ENCODE results near the gene SOAT2. TPM values are rescaled to one million over a fixed set of nuclear protein-coding genes. Genes with fewer than 3 reads are reported as not detected.

The SOAT2 gene
- polyA plus RNA-seq, 2 of the 4 experiments (the other 2 are of a cell fraction), result 0.09 to 0.14 TPM

GRCh38 chr12:53166837-53167236 is 63.6 kb downstream of the SOAT2 start (continued):
- TF ChIP-seq HES2 (IDR thresholded peaks at IDR 0.05), result no peak
- no peak for TF ChIP-seq PHF8 (IDR thresholded peaks at IDR 0.05; ENCODE audit: borderline replicate concordance, low read depth)
- no peak for TF ChIP-seq JUN (IDR thresholded peaks at IDR 0.05)
- no peak for TF ChIP-seq RAD21 (conservative IDR thresholded peaks at IDR 0.05 in 1 of 2, IDR thresholded peaks at IDR 0.05 in 1 of 2)
- no peak for TF ChIP-seq ATOH8 (CRISPR knock-in tag; IDR thresholded peaks at IDR 0.05; ENCODE audit: low read depth)
- no peak for TF ChIP-seq CTCF (IDR thresholded peaks at IDR 0.05)

- no peaks in the 10 kb centered on the region for H3K9me3 ChIP-seq
- no peak overlapping the region for H3K4me2 ChIP-seq
- POLR2A ChIA-PET, result interaction anchor here (2.6 kb wide), 1 partner anchor 11 kb away, joined by 13 read pairs; the partner anchor contains the start of genes CSAD and ZNF740
- peaks cover 50% of the 10 kb centered on the region for H3K4me1 ChIP-seq
- H3K27ac ChIP-seq, result peak overlapping the region in 1 of 2 experiments; percentile 79; a peak in 4 of 6 replicates
- no peak for TF ChIP-seq SMC3 (IDR thresholded peaks at IDR 0.05)
- TF ChIP-seq CBX8 (IDR thresholded peaks at IDR 0.05), result no peak
- TF ChIP-seq GATA3 (IDR thresholded peaks at IDR 0.05; ENCODE audit: borderline replicate concordance), result no peak
- no peak for TF ChIP-seq BHLHE40 (IDR thresholded peaks at IDR 0.05; ENCODE audit: low read depth, low read length)
- no peak for TF ChIP-seq HEYL (CRISPR knock-in tag; IDR thresholded peaks at IDR 0.05)
- no peak for TF ChIP-seq TFCP2L1 (CRISPR knock-in tag; IDR thresholded peaks at IDR 0.05)
- TF ChIP-seq RNF2 (IDR thresholded peaks at IDR 0.05; ENCODE audit: borderline replicate concordance, low read depth), result no peak
- no peak for TF ChIP-seq EP300 (IDR thresholded peaks at IDR 0.05)
- TF ChIP-seq POLR2A (IDR thresholded peaks at IDR 0.05; ENCODE audit: low read length), result no peak
- TF ChIP-seq FOXS1 (CRISPR knock-in tag; IDR thresholded peaks at IDR 0.05), result no peak
- no peak for TF ChIP-seq ZFP36 (IDR thresholded peaks at IDR 0.05; ENCODE audit: borderline replicate concordance, partially characterized antibody)
- TF ChIP-seq NPAS2 (CRISPR knock-in tag; IDR thresholded peaks at IDR 0.05; ENCODE audit: borderline replicate concordance), result no peak
- TF ChIP-seq HOXB13 (CRISPR knock-in tag; IDR thresholded peaks at IDR 0.05; ENCODE audit: low read depth), result no peak
- TF ChIP-seq ZC3H11A (IDR thresholded peaks at IDR 0.05), result no peak
- TF ChIP-seq CHD2 (IDR thresholded peaks at IDR 0.05; ENCODE audit: low read length, partially characterized antibody), result no peak
- TF ChIP-seq ZSCAN20 (CRISPR knock-in tag; IDR thresholded peaks at IDR 0.05), result no peak
- CTCF ChIA-PET, result interaction anchor here (0.6 to 36.2 kb wide), 4 partner anchors 8 to 111 kb away, joined by 3 to 646 read pairs (median 228); partner anchors contain the start of gene ITGB7
- FAIRE-seq, result no peak
- ATAC-seq, result no peak
- H3K4me3 ChIP-seq, result no peak overlapping the region
- WGBS (ENCODE audit: missing lambda C conversion rate), result 89% methylated on average over 7 of the region's 7 CpGs
- DNase-seq (ENCODE audit: low read depth in 1 of 2, low spot score in 1 of 2), result no peak
Observed at GRCh38 chr12:53169644-53170043, 66.4 kb downstream of the SOAT2 start.

- H3K4me3 ChIP-seq, result no peak overlapping the region
- TF ChIP-seq ESRRA (IDR thresholded peaks at IDR 0.05; ENCODE audit: borderline replicate concordance, low read length) (no peak), JUN (IDR thresholded peaks at IDR 0.05) (no peak), ZFP36 (IDR thresholded peaks at IDR 0.05; ENCODE audit: borderline replicate concordance, partially characterized antibody) (no peak), BHLHE40 (IDR thresholded peaks at IDR 0.05; ENCODE audit: low read depth, low read length) (no peak), NPAS2 (CRISPR knock-in tag; IDR thresholded peaks at IDR 0.05; ENCODE audit: borderline replicate concordance) (no peak), HES2 (IDR thresholded peaks at IDR 0.05) (no peak), ZC3H11A (IDR thresholded peaks at IDR 0.05) (no peak), EP300 (IDR thresholded peaks at IDR 0.05) (no peak), USF2 (IDR thresholded peaks at IDR 0.05) (no peak), NR3C1 (IDR thresholded peaks at IDR 0.05) (no peak), CBX2 (IDR thresholded peaks at IDR 0.05; ENCODE audit: borderline replicate concordance, low read depth) (no peak), E2F6 (IDR thresholded peaks at IDR 0.05; ENCODE audit: borderline replicate concordance, low read depth) (no peak), BCL3 (IDR thresholded peaks at IDR 0.05) (no peak), EHMT2 (IDR thresholded peaks at IDR 0.05; ENCODE audit: low read depth) (no peak), POLR2AphosphoS2 (conservative IDR thresholded peaks at IDR 0.05; ENCODE audit: low read length) (no peak)
Observed at GRCh38 chr12:53170215-53170614, 66.9 kb downstream of the SOAT2 start.

More at GRCh38 chr12:53170215-53170614, 66.9 kb downstream of the SOAT2 start:
- no peak for FAIRE-seq
- Histone ChIP-seq H3K4me1 (peaks cover 54% of the 10 kb centered on the region), H3K4me2 (no peak overlapping the region), H3K9me3 (no peaks in the 10 kb centered on the region), H3K27ac (peak overlapping the region; percentile 7 to 79; a peak in 4 of 6 replicates)
- WGBS (ENCODE audit: missing lambda C conversion rate), result 91% methylated on average over 8 of the region's 8 CpGs
- no peak for ATAC-seq
- POLR2A ChIA-PET, result interaction anchor here (1.3 to 2.6 kb wide), 2 partner anchors 11 to 125 kb away, joined by 3 to 13 read pairs; partner anchors contain the start of genes CSAD, PFDN5 and ZNF740
- CTCF ChIA-PET, result interaction anchor here (0.5 to 36.2 kb wide), 3 partner anchors 8 to 575 kb away, joined by 3 to 646 read pairs (median 451); partner anchors contain the start of gene ITGB7
- no peak for DNase-seq (ENCODE audit: low read depth in 1 of 2, low spot score in 1 of 2)
